ENCODE measurements around the gene SKI. TPM values are rescaled to one million over a fixed set of nuclear protein-coding genes. Genes with fewer than 3 reads are reported as not detected.
"Not testable (repeated sequence)": the region's sequence is repeated elsewhere in the genome, so short reads cannot be mapped to it uniquely, and the experiment has no call there.

SKI gene
- polyA plus RNA-seq, 4 donors, result 52.8 to 64.9 (median 57.0) TPM

- no peak for DNase-seq (ENCODE audit: low read depth in 4 of 4, low spot score in 3 of 4)
Measured at GRCh38 chr1:2330035-2330434, 101.9 kb downstream of the SKI start.

- DNase-seq (ENCODE audit: low read depth in 4 of 4, low spot score in 3 of 4), result no peak
Measured at GRCh38 chr1:2330519-2331199, 102.5 kb downstream of the SKI start.

- DNase-seq (ENCODE audit: low read depth in 4 of 4, low spot score in 3 of 4), result no peak
Measured at GRCh38 chr1:2331200-2331544, 103.1 kb downstream of the SKI start.

- not testable (repeated sequence) for DNase-seq (ENCODE audit: low read depth in 4 of 4, low spot score in 3 of 4)
Measured at GRCh38 chr1:2331580-2331979, 103.5 kb downstream of the SKI start.

GRCh38 chr1:2334366-2334765 is 106.2 kb downstream of the SKI start:
- no peak for DNase-seq (ENCODE audit: low read depth in 4 of 4, low spot score in 3 of 4)

- no peak for DNase-seq (ENCODE audit: low read depth in 4 of 4, low spot score in 3 of 4)
Measured at GRCh38 chr1:2334883-2335534, 106.9 kb downstream of the SKI start.

GRCh38 chr1:2335721-2336455 is 107.8 kb downstream of the SKI start:
- no peak for DNase-seq (ENCODE audit: low read depth in 4 of 4, low spot score in 3 of 4)

- DNase-seq (ENCODE audit: low read depth in 4 of 4, low spot score in 3 of 4), result no peak
Measured at GRCh38 chr1:2336499-2336898, 108.4 kb downstream of the SKI start.

- no peak for DNase-seq (ENCODE audit: low read depth in 4 of 4, low spot score in 3 of 4)
Measured at GRCh38 chr1:2337081-2337480, 109.0 kb downstream of the SKI start.

- no peak for DNase-seq (ENCODE audit: low read depth in 4 of 4, low spot score in 3 of 4)
Measured at GRCh38 chr1:2337501-2337900, 109.4 kb downstream of the SKI start.

- no peak for DNase-seq (ENCODE audit: low read depth in 4 of 4, low spot score in 3 of 4)
Measured at GRCh38 chr1:2339206-2340085, 111.3 kb downstream of the SKI start.

GRCh38 chr1:2340086-2340917 is 112.2 kb downstream of the SKI start:
- DNase-seq (ENCODE audit: low read depth in 4 of 4, low spot score in 3 of 4), result no peak

GRCh38 chr1:2340918-2341254 is 112.8 kb downstream of the SKI start:
- DNase-seq (ENCODE audit: low read depth in 4 of 4, low spot score in 3 of 4), result no peak

- no peak for DNase-seq (ENCODE audit: low read depth in 4 of 4, low spot score in 3 of 4)
Measured at GRCh38 chr1:2341706-2342383, 113.7 kb downstream of the SKI start.

- no peak for DNase-seq (ENCODE audit: low read depth in 4 of 4, low spot score in 3 of 4)
Measured at GRCh38 chr1:2342384-2343022, 114.4 kb downstream of the SKI start.

GRCh38 chr1:2343023-2343935 is 115.2 kb downstream of the SKI start:
- no peak for DNase-seq (ENCODE audit: low read depth in 4 of 4, low spot score in 3 of 4)

- DNase-seq (ENCODE audit: low read depth in 4 of 4, low spot score in 3 of 4), result no peak
Measured at GRCh38 chr1:2344121-2344681, 116.1 kb downstream of the SKI start.
